ENCODE results near the gene PGF. TPM values are rescaled to one million over a fixed set of nuclear protein-coding genes. Genes with fewer than 3 reads are reported as not detected.
A peak's percentile ranks its signal among the peaks of the same experiment; 100 is the strongest.

The PGF gene
- total RNA-seq, 1 donor from 2014 or later = 8.3 TPM

GRCh38 chr14:74913986-74914573 is 41.3 kb downstream of the PGF start:
- Histone ChIP-seq H3K27ac (peak overlapping the region; percentile 37), H3K4me1 (peaks cover 44% of the 10 kb centered on the region), H3K36me3 (no peaks in the 10 kb centered on the region), H3K27me3 (no peaks in the 10 kb centered on the region), H3K4me3 (no peak overlapping the region), H3K9me3 (no peaks in the 10 kb centered on the region)
- DNase-seq (ENCODE audit: extremely low spot score in 2 of 2) = no peak
- intact Hi-C loops (cut with DNase I) = loop anchor here (10.0 kb wide), 1 partner anchor 171 kb away; no protein-coding TSS in a partner anchor
- TF ChIP-seq CTCF (IDR thresholded peaks at IDR 0.05) = peak; percentile 53 to 68 (median 58)
- TF ChIP-seq POLR2A (IDR thresholded peaks at IDR 0.05) = no peak
- peak in 1 of 2 donors; percentile 34 for TF ChIP-seq POLR2AphosphoS5 (IDR thresholded peaks at IDR 0.05; ENCODE audit: insufficient read depth in 1 of 2, low read depth in 1 of 2)

GRCh38 chr14:74913393-74913910 is 41.9 kb downstream of the PGF start:
- Histone ChIP-seq H3K4me1 (peaks cover 41% of the 10 kb centered on the region), H3K27ac (no peak overlapping the region), H3K9me3 (no peaks in the 10 kb centered on the region), H3K4me3 (no peak overlapping the region), H3K36me3 (no peaks in the 10 kb centered on the region), H3K27me3 (no peaks in the 10 kb centered on the region)
- no peak for TF ChIP-seq CTCF (IDR thresholded peaks at IDR 0.05)
- TF ChIP-seq POLR2AphosphoS5 (IDR thresholded peaks at IDR 0.05; ENCODE audit: insufficient read depth in 1 of 2, low read depth in 1 of 2) = no peak
- TF ChIP-seq POLR2A (IDR thresholded peaks at IDR 0.05) = no peak
- intact Hi-C loops (cut with DNase I) = loop anchor here (10.0 kb wide), 1 partner anchor 171 kb away; no protein-coding TSS in a partner anchor
- DNase-seq (ENCODE audit: extremely low spot score in 2 of 2) = no peak

GRCh38 chr14:74912801-74913200 is 42.6 kb downstream of the PGF start:
- TF ChIP-seq POLR2A (IDR thresholded peaks at IDR 0.05) = no peak
- intact Hi-C loops (cut with DNase I) = loop anchor here (10.0 kb wide), 1 partner anchor 172 kb away; no protein-coding TSS in a partner anchor
- Histone ChIP-seq H3K4me3 (no peak overlapping the region), H3K4me1 (peaks cover 39% of the 10 kb centered on the region), H3K27ac (no peak overlapping the region), H3K9me3 (no peaks in the 10 kb centered on the region), H3K27me3 (no peaks in the 10 kb centered on the region), H3K36me3 (no peaks in the 10 kb centered on the region)
- no peak for DNase-seq (ENCODE audit: extremely low spot score in 2 of 2)

GRCh38 chr14:74912111-74912510 is 43.3 kb downstream of the PGF start:
- TF ChIP-seq POLR2A (IDR thresholded peaks at IDR 0.05) (no peak), POLR2AphosphoS5 (IDR thresholded peaks at IDR 0.05; ENCODE audit: insufficient read depth in 1 of 2, low read depth in 1 of 2) (no peak), CTCF (IDR thresholded peaks at IDR 0.05) (no peak)
- Histone ChIP-seq H3K4me3 (no peak overlapping the region), H3K9me3 (no peaks in the 10 kb centered on the region), H3K27ac (no peak overlapping the region), H3K4me1 (peaks cover 39% of the 10 kb centered on the region), H3K36me3 (no peaks in the 10 kb centered on the region), H3K27me3 (no peaks in the 10 kb centered on the region)
- intact Hi-C loops (cut with DNase I) = loop anchor here (10.0 kb wide), 1 partner anchor 173 kb away; no protein-coding TSS in a partner anchor
- DNase-seq (ENCODE audit: extremely low spot score in 2 of 2) = no peak

GRCh38 chr14:74911704-74912103 is 43.7 kb downstream of the PGF start:
- TF ChIP-seq POLR2AphosphoS5 (IDR thresholded peaks at IDR 0.05; ENCODE audit: insufficient read depth in 1 of 2, low read depth in 1 of 2) = no peak
- TF ChIP-seq POLR2A (IDR thresholded peaks at IDR 0.05) = no peak
- no peak for TF ChIP-seq CTCF (IDR thresholded peaks at IDR 0.05)
- no peak overlapping the region for H3K27ac ChIP-seq
- H3K9me3 ChIP-seq = no peaks in the 10 kb centered on the region
- H3K27me3 ChIP-seq = no peaks in the 10 kb centered on the region
- intact Hi-C loops (cut with DNase I) = loop anchor here (10.0 kb wide), 1 partner anchor 173 kb away; no protein-coding TSS in a partner anchor
- DNase-seq (ENCODE audit: extremely low spot score in 2 of 2) = no peak
- peaks cover 39% of the 10 kb centered on the region for H3K4me1 ChIP-seq
- H3K36me3 ChIP-seq = no peaks in the 10 kb centered on the region
- H3K4me3 ChIP-seq = no peak overlapping the region

Data from vagina (tissue), 2 donors.